Prostate gland (tissue), 2 donors: ENCODE measurements around the gene LGALS9. TPM values are rescaled to one million over a fixed set of nuclear protein-coding genes. Genes with fewer than 3 reads are reported as not detected.
"Not testable (repeated sequence)": the region's sequence is repeated elsewhere in the genome, so short reads cannot be mapped to it uniquely, and the experiment has no call there.

Source experiments
- DNase-seq: peaks from one replicate; pipeline ENCODE4 v3.0.0-alpha.2; 2019; ENCODE audit warnings: low spot score
- H3K27ac ChIP-seq, 2 donors: fragments of 200-600 bp; sonication (generic); 2 replicates each; pipeline ENCODE4 v1.5.1; 2017 to 2019
- H3K27me3 ChIP-seq: fragments of 200-600 bp; sonication (generic); replicated peaks from 2 replicates; pipeline ENCODE4 v1.5.1; 2019; ENCODE audit not compliant: insufficient read depth
- H3K36me3 ChIP-seq, 2 donors: fragments of 200-600 bp; sonication (generic); 1 replicate in 1 of 2; 2 replicates in 1 of 2; pipeline versions ENCODE4 v1.5.1 to v1.8.1; 2017 to 2019
- H3K4me1 ChIP-seq: fragments of 200-600 bp; sonication (generic); replicated peaks from 2 replicates; pipeline ENCODE4 v1.5.1; 2019
- H3K4me3 ChIP-seq, 2 donors: fragments of 200-600 bp; sonication (generic); 2 replicates each; pipeline ENCODE4 v1.5.1; 2017 to 2019
- H3K9me3 ChIP-seq: fragments of 200-600 bp; sonication (generic); 2 replicates; pipeline ENCODE4 v1.5.1; 2017
- POLR2A ChIP-seq: fragments of 450-650 bp; IDR thresholded peaks from one replicate; pipeline ENCODE4 v1.6.1; 2016; ENCODE audit warnings: antibody characterized with exemption, mild to moderate bottlenecking
- POLR2AphosphoS5 ChIP-seq: sonication (generic); formaldehyde crosslinking; IDR thresholded peaks from one replicate; pipeline ENCODE4 v1.6.1; 2017; ENCODE audit warnings: antibody characterized with exemption
- WGBS: methylation state at CpG from one replicate; pipeline ENCODE4 v1.1.5; 2018; 5-methylcytosine and 5-hydroxymethylcytosine counted together
- intact Hi-C: fragments of 100-400 bp; cut with DNase I; formaldehyde crosslinking; loops from one replicate; pipeline ENCODE4 v1.14.2; 2022
- total RNA-seq, 2 donors: library from RNA; depleted of rRNA; stranded (reverse); fragments of >200 nt; gene quantifications; one replicate each; pipeline ENCODE4 v1.1.0, GENCODE V29; 2016
- TF ChIP-seq, protein P1 (sequence below), 4 experiments: fragments of 200-600 bp in 2 of 4; fragments of 450-650 bp in 2 of 4; sonication (generic) in 2 of 4; IDR thresholded peaks; 1 replicate in 3 of 4; 2 replicates in 1 of 4; pipeline ENCODE4 v1.5.1; 2016 to 2019; ENCODE audit warnings: antibody characterized with exemption in 4 of 4, mild to moderate bottlenecking in 2 of 4, moderate library complexity in 2 of 4

Gene LGALS9
- total RNA-seq, 2 donors from 2014 or later, result 7.2 to 16.7 TPM

GRCh38 chr17:27623614-27624013 lies 7.4 kb upstream of the LGALS9 start:
- no peak for TF ChIP-seq POLR2A
- H3K9me3 ChIP-seq, result no peaks in the 10 kb centered on the region
- WGBS, result 91% methylated on average over 6 of the region's 6 CpGs
- intact Hi-C loops, result no loop called here
- no peak for DNase-seq
- no peaks in the 10 kb centered on the region for H3K36me3 ChIP-seq
- no peaks in the 10 kb centered on the region for H3K27me3 ChIP-seq
- no peak overlapping the region for H3K4me3 ChIP-seq
- no peak overlapping the region for H3K27ac ChIP-seq
- H3K4me1 ChIP-seq, result no peaks in the 10 kb centered on the region

DNA sequence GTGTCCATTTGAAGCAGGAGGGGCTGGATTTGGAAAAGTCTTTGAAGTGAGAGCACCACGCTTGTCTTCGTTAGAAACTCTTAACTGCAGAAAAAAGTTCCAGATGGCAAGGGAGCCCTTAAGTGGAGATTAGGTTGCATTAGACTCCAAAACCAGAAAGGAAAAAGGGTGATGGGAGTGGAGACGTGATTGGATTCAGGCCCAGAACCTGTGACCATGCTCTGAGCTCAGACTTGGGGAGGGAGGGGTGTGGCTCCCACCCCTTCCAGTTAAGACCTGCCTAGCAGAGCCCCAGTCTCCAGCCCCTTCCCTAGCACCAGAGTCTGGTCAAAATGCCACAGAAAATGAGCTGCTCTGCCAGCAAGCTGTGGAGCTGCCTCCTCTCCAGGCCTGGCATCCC lies 6.4 kb upstream of the LGALS9 start:
- Histone ChIP-seq H3K27me3 (no peaks in the 10 kb centered on the region), H3K4me1 (no peaks in the 10 kb centered on the region), H3K36me3 (no peaks in the 10 kb centered on the region), H3K9me3 (no peaks in the 10 kb centered on the region), H3K27ac (no peak overlapping the region), H3K4me3 (no peak overlapping the region)
- DNase-seq, result no peak
- 84% methylated on average over 3 of the region's 3 CpGs for WGBS
- TF ChIP-seq POLR2A (no peak), POLR2AphosphoS5 (no peak)
- TF ChIP-seq, protein P1, sequence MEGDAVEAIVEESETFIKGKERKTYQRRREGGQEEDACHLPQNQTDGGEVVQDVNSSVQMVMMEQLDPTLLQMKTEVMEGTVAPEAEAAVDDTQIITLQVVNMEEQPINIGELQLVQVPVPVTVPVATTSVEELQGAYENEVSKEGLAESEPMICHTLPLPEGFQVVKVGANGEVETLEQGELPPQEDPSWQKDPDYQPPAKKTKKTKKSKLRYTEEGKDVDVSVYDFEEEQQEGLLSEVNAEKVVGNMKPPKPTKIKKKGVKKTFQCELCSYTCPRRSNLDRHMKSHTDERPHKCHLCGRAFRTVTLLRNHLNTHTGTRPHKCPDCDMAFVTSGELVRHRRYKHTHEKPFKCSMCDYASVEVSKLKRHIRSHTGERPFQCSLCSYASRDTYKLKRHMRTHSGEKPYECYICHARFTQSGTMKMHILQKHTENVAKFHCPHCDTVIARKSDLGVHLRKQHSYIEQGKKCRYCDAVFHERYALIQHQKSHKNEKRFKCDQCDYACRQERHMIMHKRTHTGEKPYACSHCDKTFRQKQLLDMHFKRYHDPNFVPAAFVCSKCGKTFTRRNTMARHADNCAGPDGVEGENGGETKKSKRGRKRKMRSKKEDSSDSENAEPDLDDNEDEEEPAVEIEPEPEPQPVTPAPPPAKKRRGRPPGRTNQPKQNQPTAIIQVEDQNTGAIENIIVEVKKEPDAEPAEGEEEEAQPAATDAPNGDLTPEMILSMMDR (IDR thresholded peaks at IDR 0.05), result no peak
- intact Hi-C loops, result no loop called here

DNA sequence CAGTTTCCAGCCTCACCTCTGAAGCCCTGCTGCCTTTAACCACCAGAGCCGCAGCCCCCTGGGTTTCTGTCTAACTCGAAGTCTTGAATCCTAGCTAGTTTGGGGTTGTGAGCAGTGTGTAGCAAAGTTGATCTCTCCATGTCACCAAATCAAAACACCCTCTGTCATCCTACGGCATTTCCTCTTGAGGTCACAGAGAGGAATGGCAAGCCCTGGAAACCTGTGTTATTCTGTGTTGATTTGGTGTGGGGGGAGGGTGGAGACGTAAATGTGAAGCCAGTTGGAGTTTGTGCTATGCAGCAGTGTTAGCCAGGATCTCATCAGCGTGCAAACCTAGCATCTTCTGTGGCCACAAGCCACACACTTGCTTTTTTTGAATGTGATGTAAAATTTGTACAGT lies 5.1 kb upstream of the LGALS9 start:
- no peak overlapping the region for H3K27ac ChIP-seq
- no peaks in the 10 kb centered on the region for H3K9me3 ChIP-seq
- DNase-seq, result no peak
- TF ChIP-seq POLR2AphosphoS5 (no peak), POLR2A (no peak)
- TF ChIP-seq, protein P1 (IDR thresholded peaks at IDR 0.05), result no peak
- intact Hi-C loops, result no loop called here
- H3K27me3 ChIP-seq, result no peaks in the 10 kb centered on the region
- WGBS, result 94% methylated on average over 5 of the region's 5 CpGs
- no peaks in the 10 kb centered on the region for H3K36me3 ChIP-seq
- no peaks in the 10 kb centered on the region for H3K4me1 ChIP-seq
- H3K4me3 ChIP-seq, result no peak overlapping the region

DNA sequence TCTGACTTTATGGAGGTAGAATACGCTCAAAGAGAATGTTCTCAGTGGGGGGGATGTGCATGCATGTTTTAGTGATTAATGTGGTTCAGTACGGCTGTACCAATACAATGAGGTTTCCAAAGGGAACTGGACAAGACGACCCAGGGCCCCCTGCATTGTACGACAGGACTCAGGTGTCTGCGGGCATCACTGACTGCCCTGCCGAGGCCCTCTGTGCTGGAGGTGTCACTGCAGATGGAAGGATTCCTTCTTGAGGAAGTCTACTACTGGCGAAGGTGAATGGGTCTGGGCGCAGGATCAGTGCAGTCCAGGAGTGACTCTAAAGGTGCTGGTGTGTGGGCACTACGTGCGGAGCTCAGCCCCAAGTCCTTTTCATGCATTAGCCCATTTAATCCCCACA lies 3.5 kb upstream of the LGALS9 start:
- whole genome bisulfite sequencing, result 88% methylated on average over 10 of the region's 10 CpGs
- no peaks in the 10 kb centered on the region for H3K36me3 ChIP-seq

DNA sequence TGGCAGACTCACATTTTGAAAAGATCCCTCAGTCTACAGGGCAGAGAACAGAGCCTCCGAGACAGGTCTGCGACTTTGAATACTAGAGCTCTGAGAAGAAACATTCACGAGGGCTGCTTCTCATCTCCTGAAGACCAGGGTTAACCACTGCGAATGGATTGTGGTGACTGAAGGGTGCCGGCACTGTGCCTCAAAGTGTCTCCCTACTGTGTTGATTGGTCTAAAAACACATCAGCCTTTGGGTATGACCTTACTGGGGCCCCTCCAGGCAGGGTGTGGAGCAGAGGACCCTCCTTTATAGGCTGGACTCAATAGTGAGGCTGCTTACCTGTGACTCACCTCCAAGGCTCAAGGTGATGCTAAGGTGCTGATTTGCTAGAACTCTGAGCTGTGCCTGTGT lies 2.6 kb upstream of the LGALS9 start:
- 96% methylated on average over 5 of the region's 5 CpGs for WGBS
- H3K27ac ChIP-seq, result no peak overlapping the region
- intact Hi-C loops, result no loop called here
- H3K4me1 ChIP-seq, result no peaks in the 10 kb centered on the region
- H3K9me3 ChIP-seq, result no peaks in the 10 kb centered on the region
- H3K4me3 ChIP-seq, result no peak overlapping the region
- TF ChIP-seq POLR2A, result no peak
- TF ChIP-seq POLR2AphosphoS5, result no peak
- TF ChIP-seq, protein P1 (IDR thresholded peaks at IDR 0.05), result no peak
- no peaks in the 10 kb centered on the region for H3K36me3 ChIP-seq
- H3K27me3 ChIP-seq, result no peaks in the 10 kb centered on the region
- DNase-seq, result no peak

More for the DNA sequence above, 3.5 kb upstream of the LGALS9 start:
- Histone ChIP-seq H3K27me3 (no peaks in the 10 kb centered on the region), H3K27ac (no peak overlapping the region), H3K9me3 (no peaks in the 10 kb centered on the region), H3K4me1 (no peaks in the 10 kb centered on the region), H3K4me3 (no peak overlapping the region)
- DNase-seq, result no peak
- TF ChIP-seq, protein P1 (IDR thresholded peaks at IDR 0.05), result no peak
- no peak for TF ChIP-seq POLR2A
- TF ChIP-seq POLR2AphosphoS5, result no peak
- intact Hi-C loops, result no loop called here

DNA sequence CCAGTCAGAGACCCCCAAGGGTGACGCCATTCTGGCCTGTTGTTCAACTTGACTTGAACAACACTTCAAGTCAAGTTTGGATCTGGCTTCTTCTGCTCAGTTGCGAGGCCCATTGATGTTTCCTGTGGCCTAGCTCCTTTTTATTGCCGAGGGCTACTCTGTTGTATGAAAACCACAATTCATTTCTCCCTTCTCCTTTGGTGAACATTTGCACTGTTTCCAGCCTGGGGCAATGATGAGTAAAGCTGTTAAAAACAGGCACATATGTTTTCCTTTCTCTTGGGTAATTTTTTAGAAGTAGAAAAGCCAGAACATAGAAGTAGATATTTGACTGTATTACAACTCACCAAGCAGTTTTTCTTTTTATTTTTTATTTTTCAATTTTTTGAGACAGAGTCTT lies 1.7 kb upstream of the LGALS9 start:
- H3K27ac ChIP-seq, intact Hi-C loops, H3K4me1 ChIP-seq, H3K9me3 ChIP-seq, H3K36me3 ChIP-seq, H3K4me3 ChIP-seq, DNase-seq, H3K27me3 ChIP-seq: not testable (repeated sequence)
- 66% methylated on average over 3 of the region's 3 CpGs for WGBS
